GM12891 (cell line): ENCODE measurements around the gene CRB3.

ENCODE experiments used
- POLR2A ChIP-seq: IDR thresholded peaks from 2 replicates; pipeline ENCODE4 v1.6.1; 2011; ENCODE audit warnings: low read depth, low read length, control low read depth
- POLR2AphosphoS5 ChIP-seq: IDR thresholded peaks from 2 replicates; pipeline ENCODE4 v1.6.1; 2011; ENCODE audit warnings: low read depth, low read length, control low read depth
- POU2F2 ChIP-seq: IDR thresholded peaks from 2 replicates; pipeline ENCODE4 v1.6.1; 2011; ENCODE audit warnings: low read depth, mild to moderate bottlenecking, control low read depth, low read length, moderate library complexity
- SPI1 ChIP-seq: IDR thresholded peaks from 2 replicates; pipeline ENCODE4 v1.6.1; 2011; ENCODE audit warnings: low read depth, low read length, control low read depth
- TAF1 ChIP-seq: IDR thresholded peaks from 2 replicates; pipeline ENCODE4 v1.6.1; 2011; ENCODE audit warnings: low read depth, low read length, control low read depth

- TF ChIP-seq POLR2AphosphoS5 (0 out of 2 replicates have a peak, but pooled peaks have one; percentile 22), POLR2A (peak; percentile 50; the same call in 1 of the 2 replicates), TAF1 (no peak), POU2F2 (0 out of 2 replicates have a peak, but pooled peaks have one; percentile 14), SPI1 (peak; percentile 87)
Measured at GRCh38 chr19:6516018-6516658, 52.1 kb downstream of the CRB3 start.
